GM23338 (cell line): ENCODE measurements around the gene GCDH. TPM values are rescaled to one million over a fixed set of nuclear protein-coding genes. Genes with fewer than 3 reads are reported as not detected.
"Not testable (repeated sequence)": the region's sequence is repeated elsewhere in the genome, so short reads cannot be mapped to it uniquely, and the experiment has no call there.

ENCODE experiments used
- ATAC-seq: fragments of 200-7000 bp; cut with Tn5 transposase; 3 replicates; pipeline ENCODE4 v1.9.1; 2020
- DNase-seq: peaks from one replicate; pipeline ENCODE4 v3.0.0-alpha.2; 2015; ENCODE audit warnings: low spot score
- H2AFZ ChIP-seq: fragments of 200-600 bp; sonication (generic); 2 replicates; pipeline ENCODE4 v1.8.0; 2016; ENCODE audit warnings: antibody characterized with exemption, mild to moderate bottlenecking, moderate library complexity
- H3F3A ChIP-seq: fragments of 200-600 bp; sonication (generic); replicated peaks from 2 replicates; pipeline ENCODE4 v1.8.0; 2017; ENCODE audit warnings: antibody characterized with exemption, mixed run types, low read depth
- H3K27ac ChIP-seq: fragments of 200-600 bp; sonication (generic); 2 replicates; pipeline ENCODE4 v1.6.1; 2016; ENCODE audit warnings: low read depth
- H3K27me3 ChIP-seq: fragments of 200-600 bp; sonication (generic); 2 replicates; pipeline ENCODE4 v1.8.0; 2016; ENCODE audit warnings: mild to moderate bottlenecking, mixed run types, moderate library complexity; ENCODE audit not compliant: insufficient read depth
- H3K36me3 ChIP-seq: fragments of 200-600 bp; sonication (generic); 2 replicates; pipeline ENCODE4 v1.8.0; 2016; ENCODE audit warnings: mild to moderate bottlenecking; ENCODE audit not compliant: insufficient read depth
- H3K4me1 ChIP-seq: fragments of 200-600 bp; sonication (generic); 2 replicates; pipeline ENCODE4 v1.8.0; 2016; ENCODE audit warnings: mild to moderate bottlenecking, moderate library complexity; ENCODE audit not compliant: insufficient read depth
- H3K4me2 ChIP-seq: fragments of 200-600 bp; sonication (generic); 2 replicates; pipeline ENCODE4 v1.7.1; 2017; ENCODE audit warnings: mixed run types
- H3K4me3 ChIP-seq: fragments of 200-600 bp; sonication (generic); 2 replicates; pipeline ENCODE4 v1.6.1; 2016; ENCODE audit warnings: mixed run types
- H3K79me2 ChIP-seq: fragments of 200-600 bp; sonication (generic); replicated peaks from 2 replicates; pipeline ENCODE4 v1.8.0; 2017; ENCODE audit warnings: mild to moderate bottlenecking; ENCODE audit not compliant: insufficient read depth
- H3K9me2 ChIP-seq: fragments of 200-600 bp; sonication (generic); 2 replicates; pipeline ENCODE4 v1.8.0; 2017; ENCODE audit not compliant: insufficient read depth
- H4K20me1 ChIP-seq: fragments of 200-600 bp; sonication (generic); replicated peaks from 2 replicates; pipeline ENCODE4 v1.8.0; 2017; ENCODE audit warnings: mild to moderate bottlenecking; ENCODE audit not compliant: insufficient read depth
- H3K27ac Mint-ChIP-seq: 2 replicates; pipeline ENCODE4 v1.8.0; 2020; ENCODE audit warnings: inconsistent platforms, mild to moderate bottlenecking, moderate library complexity, mixed read lengths
- H3K27me3 Mint-ChIP-seq: 3 replicates; pipeline ENCODE4 v1.8.0; 2022; ENCODE audit warnings: low read depth, mild to moderate bottlenecking, moderate library complexity, mixed read lengths, inconsistent platforms; ENCODE audit not compliant: insufficient read depth, poor library complexity
- H3K36me3 Mint-ChIP-seq: 3 replicates; pipeline ENCODE4 v1.8.0; 2021; ENCODE audit warnings: low read depth, mild to moderate bottlenecking, inconsistent platforms, moderate library complexity, mixed read lengths
- H3K4me1 Mint-ChIP-seq: 3 replicates; pipeline ENCODE4 v1.8.0; 2020; ENCODE audit warnings: mild to moderate bottlenecking, inconsistent platforms, mixed read lengths
- H3K4me3 Mint-ChIP-seq: 3 replicates; pipeline ENCODE4 v1.8.0; 2021; ENCODE audit warnings: moderate library complexity, mild to moderate bottlenecking, inconsistent platforms, mixed read lengths
- H3K9me3 Mint-ChIP-seq: 3 replicates; pipeline ENCODE4 v1.8.0; 2020; ENCODE audit warnings: moderate library complexity, mild to moderate bottlenecking, inconsistent platforms, mixed read lengths
- CREB1 ChIP-seq: fragments of 250-450 bp; sonication (Bioruptor Pico); IDR thresholded peaks from 2 replicates; pipeline ENCODE4 v1.5.0; 2020; ENCODE audit warnings: low read depth, mild to moderate bottlenecking, moderate library complexity
- EZH2 ChIP-seq: fragments of 200-600 bp; sonication (generic); IDR thresholded peaks from one replicate; pipeline ENCODE4 v1.8.0; 2017; ENCODE audit warnings: antibody characterized with exemption, mild to moderate bottlenecking, low read depth; ENCODE audit not compliant: unreplicated experiment
- EZH2phosphoT487 ChIP-seq: fragments of 200-600 bp; sonication (generic); IDR thresholded peaks from one replicate; pipeline ENCODE4 v1.8.1; 2018; ENCODE audit warnings: antibody characterized with exemption; ENCODE audit not compliant: unreplicated experiment
- JUNB ChIP-seq: IDR thresholded peaks from one replicate; pipeline ENCODE4 v1.6.1; 2016; ENCODE audit warnings: antibody characterized with exemption; ENCODE audit not compliant: unreplicated experiment
- NANOG ChIP-seq: IDR thresholded peaks from 2 replicates; pipeline ENCODE4 v1.6.1; 2016; ENCODE audit warnings: antibody characterized with exemption, borderline replicate concordance
- POLR2AphosphoS5 ChIP-seq: IDR thresholded peaks from 2 replicates; pipeline ENCODE4 v1.6.1; 2016; ENCODE audit warnings: antibody characterized with exemption, low read depth
- STAT1 ChIP-seq: IDR thresholded peaks from one replicate; pipeline ENCODE4 v1.6.1; 2016; ENCODE audit warnings: antibody characterized with exemption; ENCODE audit not compliant: unreplicated experiment
- polyA plus RNA-seq: library from polyadenylated mRNA; unstranded; fragments of >200 nt; fragmentation: Nextera tagmentation; extraction: Ambion mirVana; gene quantifications from 2 replicates; pipeline ENCODE4 v1.2.1, GENCODE V29; 2016
- total RNA-seq: library from RNA; depleted of rRNA; stranded (reverse); fragments of >200 nt; shearing (Covaris generic); gene quantifications from 2 replicates; pipeline ENCODE4 v1.2.3, GENCODE V29; 2014
- TF ChIP-seq, protein P1 (sequence below): IDR thresholded peaks from one replicate; pipeline ENCODE4 v1.6.1; 2018; ENCODE audit warnings: antibody characterized with exemption; ENCODE audit not compliant: unreplicated experiment
- TF ChIP-seq, protein P2 (sequence below): IDR thresholded peaks from 2 replicates; pipeline ENCODE4 v1.6.1; 2016; ENCODE audit warnings: antibody characterized with exemption

Gene GCDH
- total and polyA plus RNA-seq, 2 experiments from 2014 or later: 54.1 to 99.8 TPM

DNA sequence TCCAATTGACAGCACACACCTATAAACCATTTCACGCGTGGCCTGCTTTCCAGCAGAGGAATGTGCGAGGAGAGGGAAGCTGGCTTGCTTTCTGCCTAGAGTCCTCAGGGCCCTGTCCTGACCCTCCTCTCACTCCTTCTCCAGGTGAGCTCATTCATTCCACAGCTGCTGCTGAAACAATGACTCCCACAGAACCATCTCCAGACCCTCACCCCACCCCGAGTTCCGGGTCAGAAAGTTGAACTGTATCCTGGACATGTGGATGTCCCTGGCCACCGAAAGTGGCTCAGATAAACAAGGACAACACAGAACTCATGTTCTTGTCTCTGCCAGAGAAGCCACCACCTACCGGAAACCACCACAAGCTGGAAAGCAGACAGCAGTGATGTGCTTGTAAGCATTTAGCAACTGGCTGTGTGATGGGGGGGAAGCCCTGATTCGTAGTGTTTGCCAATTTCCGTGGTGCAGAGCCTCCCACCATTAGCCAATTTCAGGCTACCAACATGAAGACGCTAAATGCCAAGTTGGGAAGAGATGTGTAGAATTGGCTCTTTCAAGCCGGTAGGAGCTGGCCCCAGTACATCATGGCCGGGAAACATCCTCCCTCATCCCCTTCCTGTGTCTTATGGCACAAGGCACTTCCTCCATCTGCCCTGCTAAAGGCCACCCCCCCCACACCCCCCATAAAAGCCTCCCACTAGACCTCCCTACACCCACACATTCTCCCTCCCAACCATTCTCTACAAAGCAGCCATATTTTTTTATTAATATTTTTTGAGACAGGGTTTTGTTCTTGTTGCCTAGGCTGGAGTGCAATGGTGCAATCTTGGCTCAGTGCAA is 23.1 kb downstream of the GCDH start (continued):
- TF ChIP-seq, protein P1, sequence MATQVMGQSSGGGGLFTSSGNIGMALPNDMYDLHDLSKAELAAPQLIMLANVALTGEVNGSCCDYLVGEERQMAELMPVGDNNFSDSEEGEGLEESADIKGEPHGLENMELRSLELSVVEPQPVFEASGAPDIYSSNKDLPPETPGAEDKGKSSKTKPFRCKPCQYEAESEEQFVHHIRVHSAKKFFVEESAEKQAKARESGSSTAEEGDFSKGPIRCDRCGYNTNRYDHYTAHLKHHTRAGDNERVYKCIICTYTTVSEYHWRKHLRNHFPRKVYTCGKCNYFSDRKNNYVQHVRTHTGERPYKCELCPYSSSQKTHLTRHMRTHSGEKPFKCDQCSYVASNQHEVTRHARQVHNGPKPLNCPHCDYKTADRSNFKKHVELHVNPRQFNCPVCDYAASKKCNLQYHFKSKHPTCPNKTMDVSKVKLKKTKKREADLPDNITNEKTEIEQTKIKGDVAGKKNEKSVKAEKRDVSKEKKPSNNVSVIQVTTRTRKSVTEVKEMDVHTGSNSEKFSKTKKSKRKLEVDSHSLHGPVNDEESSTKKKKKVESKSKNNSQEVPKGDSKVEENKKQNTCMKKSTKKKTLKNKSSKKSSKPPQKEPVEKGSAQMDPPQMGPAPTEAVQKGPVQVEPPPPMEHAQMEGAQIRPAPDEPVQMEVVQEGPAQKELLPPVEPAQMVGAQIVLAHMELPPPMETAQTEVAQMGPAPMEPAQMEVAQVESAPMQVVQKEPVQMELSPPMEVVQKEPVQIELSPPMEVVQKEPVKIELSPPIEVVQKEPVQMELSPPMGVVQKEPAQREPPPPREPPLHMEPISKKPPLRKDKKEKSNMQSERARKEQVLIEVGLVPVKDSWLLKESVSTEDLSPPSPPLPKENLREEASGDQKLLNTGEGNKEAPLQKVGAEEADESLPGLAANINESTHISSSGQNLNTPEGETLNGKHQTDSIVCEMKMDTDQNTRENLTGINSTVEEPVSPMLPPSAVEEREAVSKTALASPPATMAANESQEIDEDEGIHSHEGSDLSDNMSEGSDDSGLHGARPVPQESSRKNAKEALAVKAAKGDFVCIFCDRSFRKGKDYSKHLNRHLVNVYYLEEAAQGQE: no peak
- TF ChIP-seq EZH2phosphoT487 (no peak), CREB1 (CRISPR knock-in tag) (no peak)

DNA sequence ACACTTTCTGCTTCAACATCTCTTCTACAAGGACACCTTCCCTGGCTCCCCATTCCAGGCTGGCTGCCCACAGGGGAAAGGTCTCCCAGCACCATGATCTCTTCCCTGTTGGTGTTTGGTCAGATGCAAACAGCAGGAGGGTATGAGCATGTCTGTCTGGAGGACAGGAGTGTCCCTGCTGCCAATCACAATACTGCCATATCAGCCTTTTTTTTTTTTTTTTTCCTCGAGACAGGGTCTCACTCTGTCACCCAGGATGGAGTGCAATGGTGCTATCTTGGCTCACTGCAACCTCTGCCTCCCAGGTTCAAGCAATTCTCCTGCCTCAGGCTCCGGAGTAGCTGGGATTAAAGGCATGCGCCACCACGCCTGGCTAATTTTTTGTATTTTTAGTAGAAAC is 24.9 kb downstream of the GCDH start:
- H3K27ac Mint-ChIP-seq: not testable (repeated sequence)

DNA sequence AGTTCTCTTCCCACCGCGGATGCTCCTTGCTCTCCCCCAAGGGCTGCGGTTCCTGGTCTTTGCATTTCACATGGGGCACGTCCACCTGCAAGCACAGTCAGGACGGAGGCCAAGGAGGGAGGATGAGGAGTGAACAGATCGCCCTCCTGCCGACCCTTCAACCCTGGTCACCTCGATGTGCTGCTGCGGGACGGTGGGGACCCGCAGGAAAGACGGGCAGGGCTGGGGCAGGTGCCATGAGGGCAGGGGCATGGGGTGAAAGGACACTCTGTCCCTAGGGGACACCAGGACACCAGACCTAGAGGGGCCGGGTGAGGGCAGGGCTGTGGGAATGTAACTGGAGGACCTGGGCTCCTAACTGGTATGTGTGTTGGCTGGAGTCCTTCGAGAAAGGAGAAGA is 27.3 kb downstream of the GCDH start:
- no peaks in the 10 kb centered on the region; the same call in 1 of the 2 replicates for H3K9me2 ChIP-seq
- no peaks in the 10 kb centered on the region for H3K36me3 ChIP-seq
- DNase-seq: no peak
- no peak overlapping the region for H3K4me3 ChIP-seq
- H3K27ac Mint-ChIP-seq: no peak overlapping the region
- no peak overlapping the region for H3K4me2 ChIP-seq
- H3K27me3 Mint-ChIP-seq: peaks cover 38% of the 10 kb centered on the region
- no peak overlapping the region for H3K27ac ChIP-seq
- peaks cover 12% of the 10 kb centered on the region for H3K4me1 Mint-ChIP-seq
- peaks cover 6% of the 10 kb centered on the region; the same call in 1 of the 2 replicates for H4K20me1 ChIP-seq
- H2AFZ ChIP-seq: no peak overlapping the region
- peaks cover 35% of the 10 kb centered on the region for H3K36me3 Mint-ChIP-seq
- ATAC-seq: no peak
- peaks cover 11% of the 10 kb centered on the region; the same call in 2 of the 3 replicates for H3K9me3 Mint-ChIP-seq
- H3K4me3 Mint-ChIP-seq: 0 out of 3 replicates have a peak overlapping the region, but pooled peaks have one; percentile 39
- peaks cover 19% of the 10 kb centered on the region for H3F3A ChIP-seq
- peaks cover 13% of the 10 kb centered on the region for H3K27me3 ChIP-seq
- peaks cover 8% of the 10 kb centered on the region for H3K4me1 ChIP-seq
- TF ChIP-seq JUNB: no peak
- no peak for TF ChIP-seq EZH2
- TF ChIP-seq, protein P2, sequence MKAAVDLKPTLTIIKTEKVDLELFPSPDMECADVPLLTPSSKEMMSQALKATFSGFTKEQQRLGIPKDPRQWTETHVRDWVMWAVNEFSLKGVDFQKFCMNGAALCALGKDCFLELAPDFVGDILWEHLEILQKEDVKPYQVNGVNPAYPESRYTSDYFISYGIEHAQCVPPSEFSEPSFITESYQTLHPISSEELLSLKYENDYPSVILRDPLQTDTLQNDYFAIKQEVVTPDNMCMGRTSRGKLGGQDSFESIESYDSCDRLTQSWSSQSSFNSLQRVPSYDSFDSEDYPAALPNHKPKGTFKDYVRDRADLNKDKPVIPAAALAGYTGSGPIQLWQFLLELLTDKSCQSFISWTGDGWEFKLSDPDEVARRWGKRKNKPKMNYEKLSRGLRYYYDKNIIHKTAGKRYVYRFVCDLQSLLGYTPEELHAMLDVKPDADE: no peak
- no peak for TF ChIP-seq POLR2AphosphoS5
- no peak for TF ChIP-seq EZH2phosphoT487
- TF ChIP-seq STAT1: no peak
- no peak for TF ChIP-seq NANOG
- no peaks in the 10 kb centered on the region for H3K79me2 ChIP-seq

More for the DNA sequence above, 24.9 kb downstream of the GCDH start:
- Histone ChIP-seq H3K4me1 (peaks cover 19% of the 10 kb centered on the region), H3K27me3 (peaks cover 13% of the 10 kb centered on the region), H3F3A (peaks cover 17% of the 10 kb centered on the region)
- peaks cover 16% of the 10 kb centered on the region for H3K36me3 Mint-ChIP-seq
- not testable (repeated sequence) for H4K20me1 ChIP-seq, H3K36me3 ChIP-seq, H3K4me2 ChIP-seq, H3K27ac ChIP-seq, H2AFZ ChIP-seq, H3K4me3 ChIP-seq, H3K9me2 ChIP-seq, H3K4me3 Mint-ChIP-seq, H3K79me2 ChIP-seq, DNase-seq, ATAC-seq
- peaks cover 11% of the 10 kb centered on the region; the same call in 2 of the 3 replicates for H3K9me3 Mint-ChIP-seq
- H3K4me1 Mint-ChIP-seq: peaks cover 25% of the 10 kb centered on the region
- H3K27me3 Mint-ChIP-seq: peaks cover 33% of the 10 kb centered on the region
